RWPE2 (cell line): ENCODE data around the gene ZNF561.
"Not testable (repeated sequence)": the region's sequence is repeated elsewhere in the genome, so short reads cannot be mapped to it uniquely, and the experiment has no call there.

Source experiments
- ATAC-seq: fragments of 200-7000 bp; cut with Tn5 transposase; 3 replicates; pipeline ENCODE4 v1.9.1; 2021; ENCODE audit warnings: low read depth
- DNase-seq: peaks from one replicate; pipeline ENCODE4 v3.0.0-alpha.2; 2020; ENCODE audit warnings: low spot score
- H3K27ac ChIP-seq: fragments of 450-650 bp; 2 replicates; pipeline ENCODE4 v1.5.1; 2017; ENCODE audit warnings: mild to moderate bottlenecking; ENCODE audit not compliant: poor library complexity, severe bottlenecking
- H3K27me3 ChIP-seq: fragments of 250-450 bp; sonication (Bioruptor Pico); 2 replicates; pipeline ENCODE4 v1.5.1; 2021; ENCODE audit warnings: mild to moderate bottlenecking, moderate library complexity; ENCODE audit not compliant: insufficient read depth, poor library complexity, severe bottlenecking
- H3K36me3 ChIP-seq: fragments of 250-450 bp; sonication (Bioruptor Pico); 2 replicates; pipeline ENCODE4 v1.5.1; 2020; ENCODE audit warnings: low read depth, mild to moderate bottlenecking, moderate library complexity
- H3K4me1 ChIP-seq: fragments of 250-450 bp; sonication (Bioruptor Pico); 2 replicates; pipeline ENCODE4 v1.5.1; 2021; ENCODE audit warnings: mild to moderate bottlenecking, moderate library complexity; ENCODE audit not compliant: insufficient read depth, poor library complexity, severe bottlenecking
- H3K4me3 ChIP-seq: fragments of 250-450 bp; sonication (Bioruptor Pico); 2 replicates; pipeline ENCODE4 v1.5.1; 2021; ENCODE audit warnings: mild to moderate bottlenecking, moderate library complexity; ENCODE audit not compliant: severe bottlenecking
- H3K9me3 ChIP-seq: fragments of 250-450 bp; sonication (Bioruptor Pico); 2 replicates; pipeline ENCODE4 v1.5.1; 2021; ENCODE audit warnings: mild to moderate bottlenecking, moderate library complexity; ENCODE audit not compliant: severe bottlenecking
- CTCF ChIP-seq: fragments of 450-650 bp; IDR thresholded peaks from one replicate; pipeline ENCODE4 v1.5.1; 2017; ENCODE audit warnings: mild to moderate bottlenecking, moderate library complexity; ENCODE audit not compliant: poor library complexity, severe bottlenecking

ZNF561 gene

GRCh38 chr19:9610484-9611113 is 10.4 kb downstream of the ZNF561 start:
- H3K36me3 ChIP-seq = peaks cover 81% of the 10 kb centered on the region
- no peak for DNase-seq
- no peak for ATAC-seq
- no peaks in the 10 kb centered on the region for H3K27me3 ChIP-seq
- H3K4me3 ChIP-seq = no peak overlapping the region
- no peaks in the 10 kb centered on the region for H3K4me1 ChIP-seq
- no peak for TF ChIP-seq CTCF
- no peak overlapping the region for H3K27ac ChIP-seq
- H3K9me3 ChIP-seq = peaks cover 21% of the 10 kb centered on the region

GRCh38 chr19:9608912-9609311 is 12.1 kb downstream of the ZNF561 start:
- ATAC-seq (no peak), DNase-seq (no peak)
- no peak for TF ChIP-seq CTCF
- no peaks in the 10 kb centered on the region for H3K27me3 ChIP-seq
- H3K4me1 ChIP-seq = no peaks in the 10 kb centered on the region
- peaks cover 21% of the 10 kb centered on the region for H3K9me3 ChIP-seq
- H3K36me3 ChIP-seq = peaks cover 64% of the 10 kb centered on the region
- H3K4me3 ChIP-seq = no peak overlapping the region
- H3K27ac ChIP-seq = no peak overlapping the region

GRCh38 chr19:9597027-9597426 is 24.0 kb downstream of the ZNF561 start:
- H3K36me3 ChIP-seq = no peaks in the 10 kb centered on the region
- H3K4me1 ChIP-seq = peaks cover 21% of the 10 kb centered on the region
- no peak for TF ChIP-seq CTCF
- H3K9me3 ChIP-seq = no peaks in the 10 kb centered on the region
- no peak for DNase-seq
- H3K27ac ChIP-seq = peak overlapping the region; percentile 84
- ATAC-seq = peak; percentile 97
- H3K27me3 ChIP-seq = no peaks in the 10 kb centered on the region
- H3K4me3 ChIP-seq = no peak overlapping the region

- peak; percentile 95 for TF ChIP-seq CTCF
These were observed 34.3 kb downstream of the ZNF561 start for GRCh38 chr19:9586764-9587163.

GRCh38 chr19:9584073-9584833 is 36.8 kb downstream of the ZNF561 start, which contains the start of gene ZNF121:
TSS of gene ZNF121 (minus strand) at chr19:9584504. CDS start at chr19:9568097, 16,407 bp downstream.
- no peak for TF ChIP-seq CTCF
- peak; percentile 82 for ATAC-seq
- no peaks in the 10 kb centered on the region for H3K27me3 ChIP-seq
- DNase-seq = peak; percentile 72
- H3K4me3 ChIP-seq = peak within 1 kb of the TSS; percentile 66
- H3K4me1 ChIP-seq = no peaks in the 10 kb centered on the region
- peaks cover 34% of the 10 kb centered on the region for H3K36me3 ChIP-seq
- H3K9me3 ChIP-seq = peaks cover 14% of the 10 kb centered on the region
- peak within 1 kb of the TSS; percentile 75 for H3K27ac ChIP-seq

More at GRCh38 chr19:9586764-9587163, 34.3 kb downstream of the ZNF561 start:
- Histone ChIP-seq H3K4me1 (no peaks in the 10 kb centered on the region), H3K27me3 (no peaks in the 10 kb centered on the region), H3K4me3 (no peak overlapping the region), H3K9me3 (no peaks in the 10 kb centered on the region), H3K36me3 (peaks cover 9% of the 10 kb centered on the region), H3K27ac (no peak overlapping the region)
- DNase-seq = no peak
- peak; percentile 77 for ATAC-seq

- not testable (repeated sequence) for H3K27me3 ChIP-seq, ATAC-seq, H3K27ac ChIP-seq, DNase-seq, H3K4me1 ChIP-seq, H3K4me3 ChIP-seq
- Histone ChIP-seq H3K36me3 (peaks cover 53% of the 10 kb centered on the region), H3K9me3 (peaks cover 20% of the 10 kb centered on the region)
These were observed 38.8 kb downstream of the ZNF561 start for GRCh38 chr19:9582081-9582725.
